ENCODE measurements around the gene MAP2. TPM values are rescaled to one million over a fixed set of nuclear protein-coding genes. Genes with fewer than 3 reads are reported as not detected.

MAP2 gene
- total RNA-seq, 3 donors from 2014 or later, result 8.2 to 18.6 (median 11.5) TPM

GRCh38 chr2:209411296-209411695 is 12.6 kb upstream of the MAP2 start:
- Histone ChIP-seq H3K4me1 (no peaks in the 10 kb centered on the region), H3K9me3 (no peaks in the 10 kb centered on the region), H3K27ac (no peak overlapping the region), H3K36me3 (no peaks in the 10 kb centered on the region), H3K27me3 (no peaks in the 10 kb centered on the region), H3K4me3 (no peak overlapping the region)
- no peak for TF ChIP-seq POLR2AphosphoS5 (IDR thresholded peaks at IDR 0.05)
- TF ChIP-seq CTCF (IDR thresholded peaks at IDR 0.05), result no peak
- TF ChIP-seq POLR2A (IDR thresholded peaks at IDR 0.05), result no peak
- intact Hi-C loops (cut with DNase I; ENCODE audit: low total_unique reads), result no loop called here
- no peak for DNase-seq (ENCODE audit: low spot score in 2 of 2)

GRCh38 chr2:209411718-209412117 is 12.1 kb upstream of the MAP2 start:
- intact Hi-C loops (cut with DNase I; ENCODE audit: low total_unique reads), result no loop called here
- no peak overlapping the region for H3K4me3 ChIP-seq
- no peaks in the 10 kb centered on the region for H3K4me1 ChIP-seq
- no peaks in the 10 kb centered on the region for H3K9me3 ChIP-seq
- no peak for DNase-seq (ENCODE audit: low spot score in 2 of 2)
- H3K27me3 ChIP-seq, result no peaks in the 10 kb centered on the region
- H3K27ac ChIP-seq, result no peak overlapping the region
- no peaks in the 10 kb centered on the region for H3K36me3 ChIP-seq
- TF ChIP-seq POLR2A (IDR thresholded peaks at IDR 0.05) (no peak), POLR2AphosphoS5 (IDR thresholded peaks at IDR 0.05) (no peak), CTCF (IDR thresholded peaks at IDR 0.05) (no peak)

GRCh38 chr2:209413311-209414014 is 10.4 kb upstream of the MAP2 start:
- intact Hi-C loops (cut with DNase I; ENCODE audit: low total_unique reads), result no loop called here
- no peak for DNase-seq (ENCODE audit: low spot score in 2 of 2)
- H3K4me3 ChIP-seq, result no peak overlapping the region
- H3K27ac ChIP-seq, result no peak overlapping the region
- no peaks in the 10 kb centered on the region for H3K9me3 ChIP-seq
- no peaks in the 10 kb centered on the region for H3K36me3 ChIP-seq
- H3K27me3 ChIP-seq, result no peaks in the 10 kb centered on the region
- no peak for TF ChIP-seq POLR2A (IDR thresholded peaks at IDR 0.05)
- TF ChIP-seq POLR2AphosphoS5 (IDR thresholded peaks at IDR 0.05), result no peak
- no peak for TF ChIP-seq CTCF (IDR thresholded peaks at IDR 0.05)
- H3K4me1 ChIP-seq, result no peaks in the 10 kb centered on the region

GRCh38 chr2:209416913-209417312 is 6.9 kb upstream of the MAP2 start:
- no peak for TF ChIP-seq CTCF (IDR thresholded peaks at IDR 0.05)
- no peak for TF ChIP-seq POLR2A (IDR thresholded peaks at IDR 0.05)
- TF ChIP-seq POLR2AphosphoS5 (IDR thresholded peaks at IDR 0.05), result no peak
- H3K36me3 ChIP-seq, result no peaks in the 10 kb centered on the region
- DNase-seq (ENCODE audit: low spot score in 2 of 2), result no peak
- no peaks in the 10 kb centered on the region for H3K27me3 ChIP-seq
- H3K27ac ChIP-seq, result no peak overlapping the region
- H3K9me3 ChIP-seq, result no peaks in the 10 kb centered on the region
- intact Hi-C loops (cut with DNase I; ENCODE audit: low total_unique reads), result no loop called here
- H3K4me1 ChIP-seq, result no peaks in the 10 kb centered on the region
- no peak overlapping the region for H3K4me3 ChIP-seq

- no peak overlapping the region for H3K27ac ChIP-seq
- DNase-seq (ENCODE audit: low spot score in 2 of 2), result no peak
- H3K9me3 ChIP-seq, result no peaks in the 10 kb centered on the region
- H3K27me3 ChIP-seq, result no peaks in the 10 kb centered on the region
- H3K4me1 ChIP-seq, result no peaks in the 10 kb centered on the region
- TF ChIP-seq POLR2A (IDR thresholded peaks at IDR 0.05), result no peak
- no peak for TF ChIP-seq POLR2AphosphoS5 (IDR thresholded peaks at IDR 0.05)
- no peak for TF ChIP-seq CTCF (IDR thresholded peaks at IDR 0.05)
- intact Hi-C loops (cut with DNase I; ENCODE audit: low total_unique reads), result no loop called here
- no peaks in the 10 kb centered on the region for H3K36me3 ChIP-seq
- H3K4me3 ChIP-seq, result no peak overlapping the region
These were observed 1.6 kb upstream of the MAP2 start for GRCh38 chr2:209422191-209422754.
